ENCODE measurements around the gene RHNO1. TPM values are rescaled to one million over a fixed set of nuclear protein-coding genes. Genes with fewer than 3 reads are reported as not detected.

RHNO1 gene
- polyA plus RNA-seq, 1 donor from 2014 or later, result 85.8 TPM

- no peak overlapping the region for H3K4me2 ChIP-seq (ENCODE audit: low read length)
- no peaks in the 10 kb centered on the region for H3K36me3 ChIP-seq (ENCODE audit: insufficient read depth, low read length)
- no peak for TF ChIP-seq RAD21 (conservative IDR thresholded peaks at IDR 0.05)
- no peak for TF ChIP-seq EP300 (conservative IDR thresholded peaks at IDR 0.05; ENCODE audit: poor library complexity, severe bottlenecking)
- TF ChIP-seq MXI1 (conservative IDR thresholded peaks at IDR 0.05; ENCODE audit: poor library complexity, severe bottlenecking), result no peak
- TF ChIP-seq CTCF (IDR thresholded peaks at IDR 0.05; ENCODE audit: poor library complexity, severe bottlenecking), result no peak
- no peak for TF ChIP-seq EZH2 (IDR thresholded peaks at IDR 0.05; ENCODE audit: borderline replicate concordance, insufficient read depth, low read length, poor library complexity, severe bottlenecking)
- TF ChIP-seq TAF1 (IDR thresholded peaks at IDR 0.05; ENCODE audit: low read depth), result no peak
- no peak for TF ChIP-seq REST (IDR thresholded peaks at IDR 0.05; ENCODE audit: borderline replicate concordance)
- TF ChIP-seq SMC3 (conservative IDR thresholded peaks at IDR 0.05; ENCODE audit: poor library complexity), result no peak
- TF ChIP-seq POLR2AphosphoS5 (IDR thresholded peaks at IDR 0.05), result no peak
- H3K27me3 ChIP-seq (ENCODE audit: insufficient read depth, low read depth, low read length), result no peaks in the 10 kb centered on the region
- no peaks in the 10 kb centered on the region for H4K20me1 ChIP-seq (ENCODE audit: insufficient read depth)
- H3K9me3 ChIP-seq (ENCODE audit: low read length), result no peaks in the 10 kb centered on the region
- no peak overlapping the region for H3K27ac ChIP-seq (ENCODE audit: low read length)
- no peak overlapping the region for H3K4me3 ChIP-seq (ENCODE audit: low read length)
- no peaks in the 10 kb centered on the region for H3K9me2 ChIP-seq (ENCODE audit: insufficient read depth, low read length)
- H2AFZ ChIP-seq (ENCODE audit: low read depth, low read length), result no peak overlapping the region
- no peaks in the 10 kb centered on the region for H3K79me2 ChIP-seq (replicated peaks; ENCODE audit: insufficient read depth, low read length)
- no peak overlapping the region for H3K9ac ChIP-seq (ENCODE audit: low read length)
- H3F3A ChIP-seq (ENCODE audit: insufficient read depth, low read length, poor library complexity, severe bottlenecking), result no peaks in the 10 kb centered on the region
Measured at GRCh38 chr12:2833810-2834209, 43.2 kb upstream of the RHNO1 start.

- no peaks in the 10 kb centered on the region for H3K79me2 ChIP-seq (replicated peaks; ENCODE audit: insufficient read depth, low read length)
- no peaks in the 10 kb centered on the region for H3F3A ChIP-seq (ENCODE audit: insufficient read depth, low read length, poor library complexity, severe bottlenecking)
- no peaks in the 10 kb centered on the region for H3K9me2 ChIP-seq (ENCODE audit: insufficient read depth, low read length)
- no peaks in the 10 kb centered on the region for H3K9me3 ChIP-seq (ENCODE audit: low read length)
- H4K20me1 ChIP-seq (ENCODE audit: insufficient read depth), result no peaks in the 10 kb centered on the region
- H3K27me3 ChIP-seq (ENCODE audit: insufficient read depth, low read depth, low read length), result no peaks in the 10 kb centered on the region
- no peak within 1 kb of the TSS for H3K9ac ChIP-seq (ENCODE audit: low read length)
- no peak within 1 kb of the TSS for H3K4me3 ChIP-seq (ENCODE audit: low read length)
- TF ChIP-seq TAF1 (IDR thresholded peaks at IDR 0.05; ENCODE audit: low read depth) (no peak), REST (IDR thresholded peaks at IDR 0.05; ENCODE audit: borderline replicate concordance) (peak; percentile 20)
- no peaks in the 10 kb centered on the region for H3K36me3 ChIP-seq (ENCODE audit: insufficient read depth, low read length)
- H2AFZ ChIP-seq (ENCODE audit: low read depth, low read length), result no peak within 1 kb of the TSS
- H3K27ac ChIP-seq (ENCODE audit: low read length), result no peak within 1 kb of the TSS
- H3K4me2 ChIP-seq (ENCODE audit: low read length), result no peak within 1 kb of the TSS
Measured at GRCh38 chr12:2834581-2835491, 42.2 kb upstream of the RHNO1 start, which contains the start of gene NRIP2. Gene NRIP2 (minus strand): TSS chr12:2835035. CDS start chr12:2834983, 52 bp downstream.
